Common myeloid progenitor, CD34-positive (primary cell): ENCODE results near the gene KLHL29.
"Not testable (repeated sequence)": the region's sequence is repeated elsewhere in the genome, so short reads cannot be mapped to it uniquely, and the experiment has no call there.

Experiments
- CTCF ChIA-PET: fragments of 350-600 bp; sonication (Branson Sonifier 250); formaldehyde crosslinking; loops from one replicate; lab custom pipeline; 2021; ENCODE audit warnings: antibody characterized with exemption; lab: Charles Lee
- POLR2A ChIA-PET: fragments of 350-600 bp; sonication (Branson Sonifier 250); formaldehyde crosslinking; loops from one replicate; lab custom pipeline; 2021; ENCODE audit warnings: antibody characterized with exemption; lab: Charles Lee
- DNase-seq, 3 donors: peaks; one replicate each; pipeline versions ENCODE4 v3.0.0 to v3.0.0-alpha.2; 2013
- H3K27ac ChIP-seq, 2 experiments: 1 replicate in 1 of 2; 2 replicates in 1 of 2; pipeline ENCODE4 v1.7.0; 2013; ENCODE audit warnings: inconsistent platforms in 2 of 2, low read length in 2 of 2, mild to moderate bottlenecking in 2 of 2, low read depth in 1 of 2, moderate library complexity in 1 of 2; ENCODE audit not compliant: severe bottlenecking in 2 of 2, insufficient read depth in 1 of 2, poor library complexity in 1 of 2
- H3K27me3 ChIP-seq, 5 experiments: replicated peaks in 2 of 5; 1 replicate in 3 of 5; 2 replicates in 2 of 5; pipeline versions ENCODE4 v1.6.1 to v1.7.0; 2013; ENCODE audit warnings: low read length in 4 of 5, mild to moderate bottlenecking in 2 of 5, moderate library complexity in 2 of 5, inconsistent platforms in 1 of 5; ENCODE audit not compliant: insufficient read depth in 5 of 5, control insufficient read depth in 4 of 5
- H3K36me3 ChIP-seq, 4 experiments: 1 replicate in 2 of 4; 2 replicates in 2 of 4; pipeline versions ENCODE4 v1.6.1 to v1.7.0; 2013; ENCODE audit warnings: low read length in 3 of 4, control low read depth in 1 of 4, mild to moderate bottlenecking in 1 of 4; ENCODE audit not compliant: control insufficient read depth in 4 of 4, insufficient read depth in 4 of 4
- H3K4me1 ChIP-seq, 4 experiments: 1 replicate in 3 of 4; 2 replicates in 1 of 4; pipeline versions ENCODE4 v1.6.1 to v1.7.1; 2013; ENCODE audit warnings: low read length in 3 of 4, mild to moderate bottlenecking in 3 of 4, control low read depth in 1 of 4, inconsistent platforms in 1 of 4, moderate library complexity in 1 of 4; ENCODE audit not compliant: control insufficient read depth in 4 of 4, insufficient read depth in 4 of 4; ENCODE audit errors: control extremely low read depth in 1 of 4
- H3K4me3 ChIP-seq, 7 experiments: 1 replicate in 4 of 7; 2 replicates in 3 of 7; pipeline versions ENCODE4 v1.5.1 to v1.7.0; 2013; ENCODE audit warnings: mild to moderate bottlenecking in 7 of 7, low read length in 6 of 7, moderate library complexity in 6 of 7, inconsistent platforms in 2 of 7, low read depth in 2 of 7, control low read depth in 1 of 7; ENCODE audit not compliant: insufficient read depth in 4 of 7, control insufficient read depth in 1 of 7; ENCODE audit errors: extremely low read depth in 1 of 7
- H3K9me3 ChIP-seq, 5 experiments: 1 replicate in 4 of 5; 2 replicates in 1 of 5; pipeline versions ENCODE4 v1.6.1 to v1.7.1; 2013; ENCODE audit warnings: low read length in 4 of 5, mild to moderate bottlenecking in 2 of 5, inconsistent platforms in 1 of 5, low read depth in 1 of 5, moderate library complexity in 1 of 5; ENCODE audit not compliant: control insufficient read depth in 4 of 5, insufficient read depth in 2 of 5; ENCODE audit errors: control extremely low read depth in 1 of 5
- WGBS: methylation state at CpG from one replicate; pipeline ENCODE4 v1.1.5; 2013; ENCODE audit not compliant: insufficient coverage; 5-methylcytosine and 5-hydroxymethylcytosine counted together

Gene KLHL29

GRCh38 chr2:23734416-23734815 lies 349.4 kb downstream of the KLHL29 start:
- DNase-seq = no peak
- Histone ChIP-seq H3K4me1 (peaks cover 0 to 6% (median 0%) of the 10 kb centered on the region in 4 experiments), H3K9me3 (peaks cover 0 to 9% (median 6%) of the 10 kb centered on the region in 5 experiments), H3K27ac (no peak overlapping the region), H3K4me3 (no peak overlapping the region), H3K36me3 (peaks cover 0 to 26% (median 3%) of the 10 kb centered on the region in 4 experiments), H3K27me3 (no peaks in the 10 kb centered on the region)
- POLR2A ChIA-PET = no interaction called here
- 90% methylated on average over 3 of the region's 3 CpGs for WGBS
- CTCF ChIA-PET = no interaction called here

DNA sequence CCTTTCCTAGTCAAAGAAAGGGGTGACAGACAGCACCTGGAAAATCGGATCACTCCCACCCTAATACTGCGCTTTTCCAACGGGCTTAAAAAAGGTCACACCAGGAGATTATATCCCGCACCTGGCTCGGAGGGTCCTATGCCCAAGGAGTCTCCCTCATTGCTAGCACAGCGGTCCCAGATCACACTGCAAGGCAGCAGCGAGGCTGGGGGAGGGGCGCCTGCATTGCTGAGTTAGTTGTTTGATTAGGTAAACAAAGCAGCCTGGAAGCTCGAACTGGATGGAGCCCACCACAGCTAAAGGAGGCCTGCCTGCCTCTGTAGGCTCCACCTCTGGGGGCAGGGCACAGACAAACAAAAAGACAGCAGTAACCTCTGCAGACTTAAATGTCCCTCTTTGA lies 351.8 kb downstream of the KLHL29 start:
- POLR2A ChIA-PET, H3K27ac ChIP-seq, H3K4me1 ChIP-seq, DNase-seq, H3K27me3 ChIP-seq, H3K4me3 ChIP-seq, H3K9me3 ChIP-seq, CTCF ChIA-PET: not testable (repeated sequence)
- WGBS = 96% methylated on average over 8 of the region's 9 CpGs
- peaks cover 0 to 24% (median 1%) of the 10 kb centered on the region in 4 experiments for H3K36me3 ChIP-seq

- no peak overlapping the region for H3K4me3 ChIP-seq
- no peaks in the 10 kb centered on the region for H3K9me3 ChIP-seq
- no peak overlapping the region for H3K27ac ChIP-seq
- no peak for DNase-seq
- WGBS = 98% methylated on average over 6 of the region's 8 CpGs
- H3K27me3 ChIP-seq = no peaks in the 10 kb centered on the region
- no peaks in the 10 kb centered on the region for H3K4me1 ChIP-seq
- ChIA-PET CTCF (no interaction called here), POLR2A (no interaction called here)
- peaks cover 0 to 3% (median 1%) of the 10 kb centered on the region in 4 experiments for H3K36me3 ChIP-seq
Observed at GRCh38 chr2:23745068-23745725, 360.2 kb downstream of the KLHL29 start.

- ChIA-PET POLR2A (no interaction called here), CTCF (no interaction called here)
- H3K27ac ChIP-seq = no peak overlapping the region
- peaks cover 0 to 6% (median 6%) of the 10 kb centered on the region in 4 experiments for H3K36me3 ChIP-seq
- H3K27me3 ChIP-seq = no peaks in the 10 kb centered on the region
- H3K4me3 ChIP-seq = no peak overlapping the region
- no peaks in the 10 kb centered on the region for H3K4me1 ChIP-seq
- H3K9me3 ChIP-seq = no peaks in the 10 kb centered on the region
- peak in 2 of 3 donors; percentile 21 to 39 for DNase-seq
Observed at GRCh38 chr2:23745726-23746105, 360.7 kb downstream of the KLHL29 start.

DNA sequence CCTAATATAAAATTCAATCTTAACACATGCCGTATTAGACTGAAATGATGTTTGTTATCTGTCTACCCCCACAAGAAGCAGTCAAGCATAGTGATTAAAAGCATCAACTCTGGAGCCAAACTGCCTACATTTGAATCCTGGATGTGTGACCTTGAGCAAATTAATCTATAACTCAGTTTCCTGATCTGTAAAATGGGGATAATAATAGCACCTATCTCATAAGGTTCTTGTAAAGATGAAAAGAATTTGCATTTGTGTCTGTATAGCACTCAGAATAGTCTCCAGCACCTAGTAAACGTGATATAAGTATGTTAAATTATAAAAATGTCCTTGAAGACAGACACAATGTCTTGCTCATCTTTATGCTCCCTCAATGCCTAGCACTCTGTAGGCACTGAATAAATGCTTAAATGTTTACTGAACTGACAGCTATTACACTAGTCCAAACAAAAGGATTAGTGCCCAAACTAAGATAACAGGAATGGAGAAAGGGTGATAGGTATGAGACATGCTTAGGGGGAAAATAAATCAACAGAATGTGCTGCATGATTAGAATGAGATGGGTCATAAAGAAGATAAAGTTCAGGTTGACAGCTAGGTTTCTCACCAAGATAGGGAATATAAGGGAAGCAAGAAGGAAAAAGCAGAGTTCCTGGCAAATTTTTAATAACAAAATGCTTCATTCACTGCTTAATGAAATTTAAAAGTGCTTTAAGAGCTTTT lies 361.3 kb downstream of the KLHL29 start:
- no peaks in the 10 kb centered on the region for H3K27me3 ChIP-seq
- WGBS = 100% methylated on average over 1 of the region's 2 CpGs
- no peaks in the 10 kb centered on the region for H3K4me1 ChIP-seq
- no peak for DNase-seq
- H3K36me3 ChIP-seq = peaks cover 0 to 10% (median 8%) of the 10 kb centered on the region in 4 experiments
- H3K4me3 ChIP-seq = no peak overlapping the region
- H3K27ac ChIP-seq = no peak overlapping the region
- CTCF ChIA-PET = no interaction called here
- POLR2A ChIA-PET = no interaction called here
- no peaks in the 10 kb centered on the region for H3K9me3 ChIP-seq

- Histone ChIP-seq H3K27me3 (no peaks in the 10 kb centered on the region), H3K27ac (no peak overlapping the region), H3K9me3 (no peaks in the 10 kb centered on the region), H3K4me3 (no peak overlapping the region), H3K36me3 (peaks cover 9 to 33% (median 24%) of the 10 kb centered on the region in 4 experiments), H3K4me1 (no peaks in the 10 kb centered on the region)
- DNase-seq = no peak
- CTCF ChIA-PET = interaction anchor here (1.4 kb wide), 1 partner anchor 8 kb away, joined by 3 read pairs; no protein-coding TSS in a partner anchor
- 83% methylated on average over 1 of the region's 2 CpGs for WGBS
- POLR2A ChIA-PET = no interaction called here
Observed at GRCh38 chr2:23751747-23752265, 366.8 kb downstream of the KLHL29 start.
